K562 (cell line): Measurements from ENCODE around the gene BAIAP2L2. TPM values are rescaled to one million over a fixed set of nuclear protein-coding genes. Genes with fewer than 3 reads are reported as not detected.

ENCODE experiments used
- ATAC-seq: fragments of 200-7000 bp; cut with Tn5 transposase; 3 replicates; pipeline ENCODE4 v1.9.1; 2020; ENCODE audit warnings: moderate library complexity
- BruUV-seq: library from RNA; stranded (reverse); fragments of 400-500 nt; replicated peaks from 2 replicates; lab custom pipeline; 2021; lab: Mats Ljungman, UMichigan
- CTCF ChIA-PET: fragments of 300-600 bp; formaldehyde crosslinking; extraction: SDS; loops from one replicate; lab custom pipeline; 2021; ENCODE audit warnings: low intra/inter-chr PET ratio; lab: Yijun Ruan, JAX
- POLR2A ChIA-PET: fragments of 300-600, 350-650 bp; sonication (Branson Sonifier 250); formaldehyde crosslinking; extraction: SDS; loops from one replicate; lab custom pipeline; 2021; ENCODE audit warnings: antibody characterized with exemption, inconsistent platforms; lab: Yijun Ruan, JAX
- DNase-seq, 4 experiments: peaks; one replicate each; pipeline versions ENCODE4 v3.0.0 to v3.0.0-alpha.2; 2011 to 2018; ENCODE audit warnings: low spot score in 3 of 4, mixed read lengths in 3 of 4; ENCODE audit errors: extremely low read depth in 1 of 4
- FAIRE-seq: peaks from 2 replicates; lab custom pipeline; 2011; peaks lifted over from hg19 to GRCh38; lab: Jason Lieb, UNC
- H2AFZ ChIP-seq: 2 replicates; pipeline ENCODE4 v1.6.0; 2011; ENCODE audit warnings: low read depth, low read length, control low read depth, inconsistent platforms
- H3K27ac ChIP-seq: fragments of 200-600 bp; 3 replicates; pipeline ENCODE4 v1.8.0; 2011; ENCODE audit warnings: low read depth, mild to moderate bottlenecking, control low read depth, inconsistent platforms, low read length, moderate library complexity, mixed read lengths; ENCODE audit errors: extremely low read depth
- H3K27me3 ChIP-seq, 2 experiments: fragments of 300-600 bp in 1 of 2; 2 replicates in 1 of 2; 3 replicates in 1 of 2; pipeline versions ENCODE4 v1.6.0 to v1.8.0; 2011; ENCODE audit warnings: inconsistent platforms in 2 of 2, low read length in 2 of 2, mild to moderate bottlenecking in 1 of 2, mixed read lengths in 1 of 2, moderate library complexity in 1 of 2; ENCODE audit not compliant: control insufficient read depth in 2 of 2, insufficient read depth in 2 of 2
- H3K36me3 ChIP-seq: fragments of 300-600 bp; 3 replicates; pipeline ENCODE4 v1.8.0; 2011; ENCODE audit warnings: mild to moderate bottlenecking, low read length, inconsistent platforms; ENCODE audit not compliant: control insufficient read depth, insufficient read depth
- H3K4me1 ChIP-seq, 2 experiments: fragments of 200-600 bp in 1 of 2; replicated peaks in 1 of 2; 2 replicates in 1 of 2; 3 replicates in 1 of 2; pipeline versions ENCODE4 v1.5.1 to v1.8.0; 2011; ENCODE audit warnings: inconsistent platforms in 2 of 2, low read length in 2 of 2, mild to moderate bottlenecking in 1 of 2, mixed read lengths in 1 of 2, moderate library complexity in 1 of 2; ENCODE audit not compliant: control insufficient read depth in 2 of 2, insufficient read depth in 2 of 2
- H3K4me2 ChIP-seq: 2 replicates; pipeline ENCODE4 v1.6.1; 2011; ENCODE audit warnings: low read length, control low read depth, inconsistent platforms, mixed read lengths; ENCODE audit not compliant: insufficient read depth
- H3K4me3 ChIP-seq: fragments of 200-600 bp; sonication (generic), shearing (Covaris generic); 2 replicates; pipeline ENCODE4 v1.5.1; 2016; ENCODE audit warnings: control low read depth, inconsistent platforms
- H3K79me2 ChIP-seq: fragments of 200-600 bp; 3 replicates; pipeline ENCODE4 v1.8.0; 2011; ENCODE audit warnings: low read length, inconsistent platforms; ENCODE audit not compliant: control insufficient read depth, insufficient read depth
- H3K9ac ChIP-seq, 2 experiments: 2 replicates each; pipeline versions ENCODE4 v1.6.0 to v1.6.1; 2011; ENCODE audit warnings: low read depth in 2 of 2, low read length in 2 of 2, control low read depth in 1 of 2, inconsistent platforms in 1 of 2, mild to moderate bottlenecking in 1 of 2, mixed read lengths in 1 of 2; ENCODE audit not compliant: insufficient read depth in 1 of 2
- H3K9me1 ChIP-seq: one replicate; pipeline ENCODE4 v1.6.0; 2011; ENCODE audit warnings: inconsistent platforms, mild to moderate bottlenecking, low read length, moderate library complexity; ENCODE audit not compliant: control insufficient read depth, insufficient read depth
- H3K9me3 ChIP-seq: replicated peaks from 2 replicates; pipeline ENCODE4 v1.5.1; 2011; ENCODE audit warnings: low read depth, low read length, inconsistent platforms; ENCODE audit not compliant: control insufficient read depth, insufficient read depth
- H4K20me1 ChIP-seq: replicated peaks from 2 replicates; pipeline ENCODE4 v1.6.1; 2011; ENCODE audit warnings: low read length, inconsistent platforms, mixed read lengths; ENCODE audit not compliant: control insufficient read depth, insufficient read depth
- CHCHD3 ChIP-seq: fragments of 250-450 bp; sonication (Bioruptor Pico); IDR thresholded peaks from 2 replicates; pipeline ENCODE4 v2.1.2; 2022; ENCODE audit warnings: mild to moderate bottlenecking
- SRF ChIP-seq, 2 experiments: fragments of 250-450, 450-650 bp in 1 of 2; sonication (Bioruptor Pico) in 1 of 2; sonication (generic) in 1 of 2; formaldehyde crosslinking; IDR thresholded peaks; 2 replicates each; pipeline versions ENCODE4 v1.5.0 to v1.5.1; 2020 to 2022; ENCODE audit warnings: mild to moderate bottlenecking in 1 of 2, missing genetic modification reagents in 1 of 2
- WGBS: fragments of 100-300 bp; shearing (Covaris generic); methylation state at CpG from one replicate; pipeline ENCODE4 v1.1.6; 2016; ENCODE audit warnings: low coverage, mixed read lengths; ENCODE audit not compliant: insufficient coverage; ENCODE audit errors: missing lambda C conversion rate; 5-methylcytosine and 5-hydroxymethylcytosine counted together
- in situ Hi-C: fragments of 300-500 bp; cut with MboI; formaldehyde crosslinking; loops from 4 replicates; pipeline ENCODE4 v1.15.0; 2018; ENCODE audit warnings: inconsistent platforms, mixed read lengths
- intact Hi-C: fragments of 100-400 bp; cut with micrococcal nuclease; formaldehyde crosslinking; loops from 2 replicates; pipeline ENCODE4 v1.14.2; 2022
- polyA plus RNA-seq, 8 experiments: library from polyadenylated mRNA; depleted of rRNA in 4 of 8; stranded (reverse) in 5 of 8; unstranded in 3 of 8; fragments of >200 nt; fragmentation: Nextera tagmentation in 2 of 8; fragmentation: Illumina TruSeq in 1 of 8; extraction: Ambion mirVana in 2 of 8; extraction: Trizol in 1 of 8; gene quantifications; 2 replicates each; pipeline versions ENCODE4 v1.2.1 to v1.2.3, GENCODE V29; 2011 to 2014; ENCODE audit warnings: inconsistent platforms in 1 of 8, missing spikeins in 1 of 8
- total RNA-seq, 7 experiments: library from RNA; depleted of rRNA in 6 of 7; stranded (reverse); fragments of >200 nt in 6 of 7; fragmentation: Illumina TruSeq in 2 of 7; extraction: Trizol in 2 of 7; gene quantifications; 2 replicates each; pipeline versions ENCODE4 v1.2.1 to v1.2.3, GENCODE V29; 2011 to 2021; ENCODE audit warnings: low replicate concordance in 1 of 7

The BAIAP2L2 gene
- total and polyA plus RNA-seq, 9 of the 15 experiments (the other 6 are each of a cell fraction or from before 2014, with no cell fraction given): 0.04 to 0.22 (median 0.07) TPM; not detected in 4

DNA sequence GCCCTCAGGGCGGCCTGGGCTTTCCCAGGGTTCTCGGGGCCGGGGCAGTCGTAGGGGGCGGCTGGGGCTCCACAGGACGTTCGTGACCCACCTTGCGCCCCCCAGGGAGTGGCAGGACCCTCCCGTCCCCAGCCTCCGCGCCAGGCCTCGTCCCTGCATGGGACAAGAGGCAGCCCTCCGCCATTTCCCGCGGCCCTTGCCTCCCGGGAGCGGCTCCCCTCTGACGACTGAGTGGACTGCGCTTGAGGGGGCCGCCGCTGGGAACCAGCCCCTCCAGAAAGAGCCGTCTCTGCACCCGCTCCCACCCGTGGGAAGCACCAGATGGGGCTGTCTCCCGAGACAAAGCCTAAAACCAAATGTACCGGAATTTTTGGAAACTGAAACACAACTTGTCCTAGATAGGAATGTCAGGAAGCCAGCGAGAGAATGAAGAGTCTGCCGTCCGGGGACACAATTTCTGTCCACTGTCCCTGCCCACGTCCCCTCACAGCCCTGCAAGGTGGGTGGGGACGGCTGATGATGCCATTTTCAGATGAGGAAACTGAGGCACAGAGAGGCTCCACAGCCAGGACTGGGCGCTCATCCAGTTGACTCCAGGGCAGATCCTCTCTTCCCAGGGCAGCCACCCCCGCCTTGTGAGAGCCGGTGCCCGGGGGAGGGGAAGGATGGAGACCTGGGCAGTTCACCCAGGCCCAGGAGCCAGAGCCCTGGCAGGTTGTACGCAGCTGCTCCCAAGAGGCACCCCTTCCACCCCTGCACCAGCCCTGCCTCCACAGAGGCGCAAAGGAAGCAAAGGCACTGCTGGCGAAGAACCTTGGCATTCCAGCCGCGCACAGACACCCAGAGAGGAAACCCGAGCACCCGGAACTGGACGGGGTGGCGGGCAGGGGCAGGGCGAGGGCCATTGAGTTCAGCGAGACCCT lies 71.3 kb downstream of the BAIAP2L2 start:
- Histone ChIP-seq H3K27me3 (no peaks in the 10 kb centered on the region), H3K9me3 (no peaks in the 10 kb centered on the region), H4K20me1 (no peaks in the 10 kb centered on the region), H3K4me3 (no peak overlapping the region), H3K27ac (no peak overlapping the region), H2AFZ (no peak overlapping the region), H3K79me2 (no peaks in the 10 kb centered on the region)
- no peak for FAIRE-seq
- DNase-seq: no peak
- no peak for ATAC-seq
- intact Hi-C loops: no loop called here
- in situ Hi-C loops: no loop called here
- WGBS: 48% methylated on average over 15 of the region's 46 CpGs
- POLR2A ChIA-PET: interaction anchor here (0.6 kb wide), 1 partner anchor 42 kb away, joined by 3 read pairs; no protein-coding TSS in a partner anchor
- no peak for TF ChIP-seq SRF (CRISPR knock-in tag; IDR thresholded peaks at IDR 0.05)
- TF ChIP-seq, all 486 proteins: peak for 0
- Histone ChIP-seq H3K9me1 (no peaks in the 10 kb centered on the region), H3K4me2 (no peak overlapping the region), H3K36me3 (no peaks in the 10 kb centered on the region), H3K4me1 (peaks cover 11 to 42% of the 10 kb centered on the region in 2 experiments; a peak in 4 of 5 replicates), H3K9ac (no peak overlapping the region; a peak in 1 of 4 replicates)
- CTCF ChIA-PET: no interaction called here
- no TSS peak for BruUV-seq

GRCh38 chr22:38038426-38038825 lies 72.1 kb downstream of the BAIAP2L2 start:
- WGBS: 92% methylated on average over 2 of the region's 23 CpGs

More at GRCh38 chr22:38038426-38038825, 72.1 kb downstream of the BAIAP2L2 start:
- intact Hi-C loops (no loop called here), in situ Hi-C loops (no loop called here)
- no peak for TF ChIP-seq CHCHD3 (CRISPR knock-in tag)
- Histone ChIP-seq H3K4me3 (no peak overlapping the region), H2AFZ (no peak overlapping the region), H3K27ac (no peak overlapping the region), H3K4me1 (peaks cover 18 to 49% of the 10 kb centered on the region in 2 experiments), H3K9me1 (no peaks in the 10 kb centered on the region), H3K27me3 (no peaks in the 10 kb centered on the region), H3K9ac (no peak overlapping the region), H3K9me3 (no peaks in the 10 kb centered on the region), H4K20me1 (no peaks in the 10 kb centered on the region), H3K4me2 (no peak overlapping the region), H3K36me3 (no peaks in the 10 kb centered on the region), H3K79me2 (no peaks in the 10 kb centered on the region)
- BruUV-seq: no TSS peak
- ATAC-seq (no peak), FAIRE-seq (no peak), DNase-seq (no peak)
- POLR2A ChIA-PET: interaction anchor here (0.7 kb wide), 1 partner anchor 10 kb away, joined by 3 read pairs; no protein-coding TSS in a partner anchor
- CTCF ChIA-PET: no interaction called here
